DMS153 treated with DMSO at 0.1 percent for 48 hours (cell line): Measurements from ENCODE around the gene PAPSS2.
"Not testable (repeated sequence)": the region's sequence is repeated elsewhere in the genome, so short reads cannot be mapped to it uniquely, and the experiment has no call there.

Experiments used
- DNase-seq: peaks from one replicate; lab custom pipeline; 2025; ENCODE audit not compliant: unreplicated experiment; lab: John Stamatoyannopoulos, UW

PAPSS2 gene

DNA sequence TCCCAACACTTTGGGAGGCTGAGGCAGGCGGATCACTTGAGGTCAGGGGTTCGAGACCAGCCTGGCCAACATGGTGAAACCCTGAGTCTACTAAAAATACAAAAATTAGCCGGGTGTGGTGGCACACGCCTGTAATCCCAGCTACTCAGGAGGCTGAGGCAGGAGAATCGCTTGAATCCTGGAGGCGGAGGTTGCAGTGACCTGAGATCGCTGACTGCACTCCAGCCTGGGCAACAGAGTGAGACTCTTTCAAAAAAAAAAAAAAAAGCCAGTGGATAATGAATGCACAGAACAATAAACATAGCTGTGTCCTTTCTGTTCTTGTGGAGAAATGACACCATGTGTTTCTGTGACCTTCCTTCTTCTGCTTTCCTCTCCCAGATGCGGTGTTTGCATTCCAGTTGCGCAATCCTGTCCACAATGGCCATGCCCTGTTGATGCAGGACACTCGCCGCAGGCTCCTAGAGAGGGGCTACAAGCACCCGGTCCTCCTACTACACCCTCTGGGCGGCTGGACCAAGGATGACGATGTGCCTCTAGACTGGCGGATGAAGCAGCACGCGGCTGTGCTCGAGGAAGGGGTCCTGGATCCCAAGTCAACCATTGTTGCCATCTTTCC lies 83.4 kb downstream of the PAPSS2 start:
- DNase-seq: not testable (repeated sequence)

- no peak for DNase-seq
Observed at GRCh38 chr10:87744606-87745005, 84.9 kb downstream of the PAPSS2 start.

DNA sequence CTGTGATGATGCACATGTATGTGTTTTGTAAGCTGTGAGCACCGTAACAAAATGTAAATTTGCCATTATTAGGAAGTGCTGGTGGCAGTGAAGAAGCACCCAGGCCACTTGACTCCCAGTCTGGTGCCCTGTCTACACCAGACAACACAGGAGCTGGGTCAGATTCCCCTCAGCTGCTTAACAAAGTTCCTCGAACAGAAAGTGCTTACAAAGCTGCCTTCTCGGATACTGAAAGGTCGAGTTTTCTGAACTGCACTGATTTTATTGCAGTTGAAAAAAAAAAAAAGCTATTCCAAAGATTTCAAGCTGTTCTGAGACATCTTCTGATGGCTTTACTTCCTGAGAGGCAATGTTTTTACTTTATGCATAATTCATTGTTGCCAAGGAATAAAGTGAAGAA lies 87.2 kb downstream of the PAPSS2 start:
- peak; percentile 2 for DNase-seq

DNA sequence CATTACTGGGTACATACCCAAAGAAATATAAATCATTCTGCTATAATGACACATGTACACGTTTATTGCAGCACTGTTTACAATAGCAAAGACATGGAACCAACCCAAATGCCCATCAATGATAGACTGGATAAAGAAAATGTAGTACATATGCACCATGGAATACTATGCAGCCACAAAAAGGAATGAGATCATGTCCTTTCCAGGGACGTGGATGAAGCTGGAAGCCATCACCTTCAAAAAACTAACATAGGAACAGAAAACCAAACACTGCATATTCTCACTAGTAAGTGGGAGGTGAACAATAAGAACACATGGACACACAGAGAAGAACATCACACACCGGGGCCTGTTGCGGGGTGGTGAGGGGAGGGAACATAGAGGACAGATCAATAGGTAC lies 88.6 kb downstream of the PAPSS2 start:
- DNase-seq: not testable (repeated sequence)

GRCh38 chr10:87750001-87750671 lies 90.5 kb downstream of the PAPSS2 start:
- DNase-seq: no peak

DNA sequence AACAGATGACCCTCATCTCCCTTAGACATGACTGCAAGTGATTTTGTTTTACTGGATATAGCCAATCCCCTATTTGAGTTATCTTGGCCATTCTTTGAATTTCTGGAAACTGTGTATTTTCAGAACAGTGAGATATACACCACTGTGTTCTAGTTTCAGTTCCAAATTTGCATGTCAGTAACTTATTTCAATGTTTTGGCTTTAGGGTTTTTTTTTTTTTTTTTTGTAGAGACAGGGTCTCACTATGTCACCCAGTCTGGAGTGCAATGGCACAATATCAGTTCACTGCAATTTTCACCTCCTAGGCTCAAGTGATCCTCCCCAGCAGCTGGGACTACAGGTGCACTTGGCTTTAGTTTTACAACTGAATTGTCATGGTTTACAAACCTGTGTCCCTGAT lies 91.1 kb downstream of the PAPSS2 start:
- DNase-seq: no peak

GRCh38 chr10:87751274-87751673 lies 91.6 kb downstream of the PAPSS2 start:
- DNase-seq: no peak

- DNase-seq: no peak
Observed at GRCh38 chr10:87752566-87752965, 92.9 kb downstream of the PAPSS2 start.

- DNase-seq: no peak
Observed at GRCh38 chr10:87753995-87754866, 94.6 kb downstream of the PAPSS2 start.

- DNase-seq: no peak
Observed at GRCh38 chr10:87757685-87758084, 98.0 kb downstream of the PAPSS2 start.

GRCh38 chr10:87759551-87759950 lies 99.9 kb downstream of the PAPSS2 start:
- DNase-seq: no peak

GRCh38 chr10:87760195-87760905 lies 100.7 kb downstream of the PAPSS2 start:
- DNase-seq: no peak

DNA sequence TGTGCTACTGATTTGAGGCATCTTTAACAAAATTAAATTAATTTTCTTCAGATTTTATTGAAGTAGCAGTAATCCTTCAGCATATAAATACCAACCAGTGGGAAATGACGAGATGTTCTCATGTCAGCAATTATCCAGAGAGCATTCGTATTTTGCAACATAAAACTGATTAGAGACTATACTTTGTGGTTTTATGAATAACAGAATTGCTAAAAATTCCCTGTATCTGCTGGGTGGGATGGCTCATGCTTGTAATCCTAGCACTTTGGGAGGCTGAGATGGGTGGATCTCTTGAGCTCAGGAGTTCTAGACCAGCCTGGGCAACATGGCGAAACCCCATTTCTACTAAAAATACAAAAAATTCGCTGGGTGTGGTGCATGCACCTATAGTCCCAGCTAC lies 101.5 kb downstream of the PAPSS2 start:
- no peak for DNase-seq

DNA sequence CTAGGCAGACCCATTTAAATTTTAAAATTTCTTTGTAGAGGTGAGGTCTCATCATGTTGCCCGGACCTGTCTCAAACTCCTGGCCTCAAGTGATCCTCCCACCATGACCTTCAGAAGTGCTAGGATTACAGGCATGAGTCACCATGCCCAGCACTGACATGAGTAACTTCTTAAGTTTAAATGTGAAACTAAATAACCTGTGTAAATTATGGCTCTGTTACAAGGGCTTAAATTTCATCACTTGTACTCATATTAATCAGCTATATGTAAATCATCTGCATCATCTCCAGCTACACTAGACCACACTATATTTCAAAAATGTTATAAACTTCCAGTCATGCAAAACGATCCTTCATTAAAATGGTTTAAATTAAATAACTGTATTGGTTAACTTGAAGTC lies 102.2 kb downstream of the PAPSS2 start:
- no peak for DNase-seq

DNA sequence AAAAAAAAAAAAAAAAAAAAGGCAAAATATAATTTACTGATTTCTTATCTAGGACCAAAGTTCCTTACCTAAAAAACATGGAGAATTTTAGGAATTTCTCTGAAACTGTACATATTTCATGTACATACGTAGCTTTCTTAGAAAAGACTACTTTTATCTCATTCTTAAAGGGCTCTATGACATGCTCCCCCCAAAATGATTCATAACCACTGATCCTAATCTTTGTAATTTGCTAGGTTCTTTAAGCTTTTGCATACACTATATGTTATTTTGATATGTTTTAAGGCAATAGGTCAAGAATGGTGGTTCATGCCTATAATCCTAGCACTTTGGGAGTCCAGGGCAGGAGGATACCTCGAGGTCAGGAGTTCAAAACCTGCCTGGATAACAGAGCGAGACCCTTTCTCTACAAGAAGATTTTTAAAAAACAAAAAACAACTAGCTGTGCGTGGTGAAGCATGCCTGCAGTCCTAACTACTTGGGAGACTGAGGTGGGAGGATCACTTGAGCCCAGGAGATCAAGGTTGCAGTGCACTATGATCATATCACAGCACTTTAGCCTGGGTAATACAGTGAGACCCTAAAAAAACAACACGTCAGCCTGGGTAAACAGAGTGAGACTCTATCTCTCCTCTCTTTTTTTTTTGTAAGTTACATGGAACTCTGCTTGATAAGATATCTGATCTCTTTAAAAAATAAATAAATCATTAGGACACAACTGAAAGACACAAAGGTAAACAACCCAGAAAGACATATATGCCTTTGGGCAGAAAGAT lies 103.6 kb downstream of the PAPSS2 start:
- DNase-seq: no peak

DNA sequence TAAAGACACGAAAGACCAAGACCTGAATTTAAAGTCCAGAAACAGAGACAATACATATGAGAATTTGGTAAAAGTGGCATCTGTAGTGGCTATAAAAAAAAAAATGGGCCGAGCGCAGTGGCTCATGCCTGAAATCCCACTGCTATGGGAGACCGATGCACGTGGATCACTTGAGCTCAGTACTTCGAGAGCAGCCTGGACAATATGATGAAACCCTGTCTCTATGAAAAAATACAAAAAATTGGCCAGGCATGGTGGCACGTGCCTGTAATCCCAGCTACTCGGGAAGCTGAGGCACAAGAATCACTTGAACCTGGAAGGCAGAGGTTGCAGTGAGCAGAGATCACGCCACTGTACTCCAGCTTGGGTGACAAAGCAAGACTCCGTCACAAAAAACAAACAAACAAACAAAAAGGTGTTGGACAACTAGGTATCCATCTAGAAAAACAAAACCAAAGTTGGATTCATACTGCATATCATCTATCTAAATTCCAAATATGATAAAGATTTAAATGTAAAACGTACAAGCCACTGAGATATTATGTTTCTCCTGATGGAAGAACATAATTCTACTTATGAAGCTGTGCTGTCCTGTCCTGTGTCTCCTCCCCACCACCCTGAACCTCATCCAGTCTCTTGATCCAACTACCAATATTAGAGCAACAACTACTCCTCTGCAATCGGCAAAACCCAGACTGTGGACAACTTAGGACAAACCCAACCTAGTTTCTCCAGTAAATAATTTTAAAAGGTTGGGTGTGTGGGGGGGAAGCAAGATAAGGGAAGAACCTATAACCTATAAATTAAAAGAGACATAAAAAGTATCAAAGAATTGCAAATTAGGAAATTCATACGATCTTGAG lies 104.6 kb downstream of the PAPSS2 start:
- no peak for DNase-seq

DNA sequence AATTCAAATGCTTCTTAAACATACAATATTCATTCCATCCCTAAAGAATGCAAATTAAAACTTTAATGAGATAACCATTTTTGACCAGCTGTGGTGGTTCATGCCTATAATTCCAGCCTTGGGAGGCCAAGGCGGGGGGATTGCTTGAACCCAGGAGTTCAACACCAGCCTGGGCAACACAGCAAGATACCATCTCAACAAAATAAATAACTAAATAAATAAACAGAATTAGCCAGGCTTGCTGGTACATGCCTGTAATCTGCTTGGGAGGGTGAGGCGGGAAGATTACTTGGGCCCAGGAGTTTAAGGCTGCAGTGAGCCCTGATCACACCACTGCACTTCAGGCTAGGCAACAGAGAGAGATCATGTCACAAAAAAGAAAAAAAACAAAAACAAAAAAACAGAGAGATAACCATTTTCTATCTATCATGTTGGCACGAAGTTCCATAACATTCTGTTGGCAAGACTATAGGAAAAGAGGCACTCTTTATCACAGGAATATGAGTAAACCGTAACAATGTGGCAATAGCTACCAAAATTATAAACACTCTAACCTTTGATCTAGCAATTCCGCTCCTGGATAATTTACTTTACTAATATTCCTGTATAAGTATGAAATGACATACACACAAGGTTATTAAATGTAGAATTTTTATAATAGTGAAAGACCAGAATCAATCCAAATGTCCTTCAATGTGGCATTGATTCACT lies 106.1 kb downstream of the PAPSS2 start:
- DNase-seq: no peak

- DNase-seq: no peak
Observed at GRCh38 chr10:87767253-87767652, 107.6 kb downstream of the PAPSS2 start.

DNA sequence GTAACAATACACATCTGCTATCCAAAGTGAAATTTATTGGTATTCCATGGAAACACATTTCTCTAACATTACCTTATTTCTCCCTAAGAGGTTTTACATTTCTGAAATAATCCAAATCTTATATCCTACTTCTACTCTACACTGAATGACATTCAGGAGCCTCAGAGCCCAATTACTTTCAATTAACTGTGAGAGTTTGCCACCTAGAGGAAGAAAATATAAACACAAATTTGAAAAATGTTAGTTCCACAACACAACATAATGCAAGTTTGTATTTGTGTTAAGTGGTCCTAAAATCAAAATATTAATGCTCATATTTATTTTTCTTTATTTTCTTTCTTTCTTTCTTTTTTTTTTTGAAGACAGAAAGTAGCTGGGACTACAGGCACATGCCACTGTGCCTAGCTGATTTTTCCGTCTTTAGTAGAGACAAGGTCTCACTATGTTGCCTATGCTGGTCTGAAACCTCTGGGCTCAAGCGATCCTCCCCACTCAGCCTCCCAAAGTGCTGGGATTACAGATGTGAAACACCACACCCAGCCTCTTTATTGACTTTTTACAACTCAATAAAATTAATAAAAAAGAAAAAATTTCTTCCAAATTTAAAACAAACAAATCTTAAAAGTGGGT lies 112.3 kb downstream of the PAPSS2 start:
- DNase-seq: peak; percentile 18
